Measurements from ENCODE around the gene PPP1R16B.

GRCh38 chr20:38864662-38865061 lies 59.2 kb downstream of the PPP1R16B start:
- TF ChIP-seq POLR2AphosphoS5 (IDR thresholded peaks at IDR 0.05; ENCODE audit: low read depth, low read length) (no peak), POLR2A (IDR thresholded peaks at IDR 0.05; ENCODE audit: low read depth, low read length) (no peak)

All from GM12891 (cell line).